ENCODE measurements around the gene EDAR. TPM values are rescaled to one million over a fixed set of nuclear protein-coding genes. Genes with fewer than 3 reads are reported as not detected.

The EDAR gene
- total RNA-seq, 1 experiment from 2014 or later = not detected

DNA sequence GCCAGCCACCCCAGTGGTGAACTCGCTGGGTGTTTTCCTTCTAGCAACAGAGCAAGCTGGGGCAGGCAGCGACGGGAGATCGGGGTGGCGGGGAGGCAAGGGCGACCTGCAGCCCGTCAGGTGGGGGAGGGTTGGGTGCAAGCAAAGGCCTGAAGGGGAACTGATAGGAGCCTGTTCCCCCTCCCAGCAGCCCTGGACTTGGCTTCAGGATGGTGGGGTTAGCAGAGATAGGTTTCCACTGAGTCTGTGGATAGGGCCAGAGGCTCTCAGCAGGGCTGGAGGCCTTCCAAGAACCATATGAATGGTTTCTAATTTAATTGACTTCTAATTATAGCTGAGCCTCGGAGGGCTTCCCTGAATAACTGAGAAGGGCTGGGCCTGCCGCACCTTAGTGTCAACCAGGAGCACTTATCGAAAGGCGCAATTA, 55.3 kb downstream of the EDAR start:
- DNase-seq (ENCODE audit: low read depth) = no peak
- in situ Hi-C loops (cut with HindIII; ENCODE audit: low pct_unique_long_range_greater_than_20kb, low sequenced_read_pairs) = no loop called here

DNA sequence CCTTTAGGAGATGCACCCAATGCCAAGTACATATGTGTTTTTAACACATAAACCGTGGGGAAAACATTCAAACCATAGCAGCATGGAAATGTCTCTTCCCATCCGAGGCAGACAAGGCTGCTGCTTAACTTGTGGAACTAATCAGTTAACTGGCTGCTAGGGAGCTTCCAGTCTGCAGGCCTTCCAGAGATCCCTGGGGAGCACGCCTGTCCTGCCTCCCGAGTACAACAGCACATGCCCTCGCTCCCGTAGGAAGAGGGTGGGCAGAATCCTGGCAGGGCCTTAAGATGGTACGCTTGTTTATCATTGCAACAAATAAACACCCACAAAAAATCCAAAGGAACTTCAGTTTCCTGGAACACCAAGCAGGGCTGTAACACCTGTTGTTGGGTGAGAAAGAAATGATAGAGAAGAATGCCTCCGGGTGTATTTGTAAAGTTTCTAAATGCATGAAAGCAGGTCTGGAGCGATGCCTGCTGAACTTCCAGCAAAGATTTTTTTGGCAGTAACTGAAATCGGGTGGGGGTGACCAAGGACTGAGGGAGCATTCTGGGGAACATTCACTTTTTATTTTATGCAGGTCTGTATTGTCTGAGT, 56.2 kb downstream of the EDAR start:
- in situ Hi-C loops (cut with HindIII; ENCODE audit: low pct_unique_long_range_greater_than_20kb, low sequenced_read_pairs) = no loop called here
- DNase-seq (ENCODE audit: low read depth) = no peak

DNA sequence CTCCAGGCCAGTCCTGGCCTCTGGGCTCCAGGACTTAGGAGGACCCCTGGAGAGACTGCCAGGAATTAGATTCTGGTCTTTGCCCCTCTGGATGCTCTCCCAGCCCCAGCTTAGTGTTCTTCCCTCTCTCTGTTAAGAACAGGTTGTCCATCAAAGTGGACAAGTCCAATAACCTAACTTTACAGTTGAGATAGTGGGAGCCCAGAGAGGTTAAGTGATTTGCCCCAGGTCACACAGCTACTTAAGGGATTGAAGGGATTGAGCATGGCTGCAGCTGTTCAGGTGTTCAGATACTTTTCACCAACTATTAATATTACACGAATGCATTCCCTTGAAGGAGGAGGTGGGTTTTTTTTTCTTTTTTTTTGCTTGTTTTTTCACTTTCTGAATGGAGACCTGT, 57.6 kb downstream of the EDAR start:
- in situ Hi-C loops (cut with HindIII; ENCODE audit: low pct_unique_long_range_greater_than_20kb, low sequenced_read_pairs) = no loop called here
- no peak for DNase-seq (ENCODE audit: low read depth)

DNA sequence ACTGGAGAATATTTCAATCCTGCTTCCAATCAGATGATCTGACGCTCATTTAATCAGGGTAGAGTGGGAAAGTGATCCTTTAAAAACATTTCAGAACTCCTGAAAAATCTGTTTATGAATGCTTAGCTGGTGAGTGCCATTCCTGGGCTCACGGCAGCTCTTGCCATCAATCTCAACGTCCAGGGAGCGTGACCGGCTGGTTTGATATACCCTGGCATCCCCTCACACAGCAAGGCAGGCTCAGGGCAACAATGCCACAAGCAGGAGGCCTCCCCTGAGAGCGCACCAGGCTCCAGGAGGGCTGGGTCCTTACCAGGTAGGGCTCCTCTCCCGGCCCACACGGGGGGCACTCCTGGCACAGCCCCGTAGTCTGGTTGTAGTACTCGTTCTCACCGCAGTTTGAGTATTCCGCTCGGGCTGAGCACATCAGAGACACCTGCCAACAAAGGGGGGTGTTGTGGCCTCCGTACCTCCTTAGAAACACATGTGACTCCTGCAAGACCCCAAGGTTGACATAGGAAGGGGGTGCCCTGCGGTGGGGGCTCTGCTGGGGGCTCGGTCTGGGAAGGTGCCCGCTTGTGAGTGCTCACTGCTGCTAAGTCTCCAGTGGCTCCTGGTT, 59.1 kb downstream of the EDAR start:
- DNase-seq (ENCODE audit: low read depth) = no peak
- in situ Hi-C loops (cut with HindIII; ENCODE audit: low pct_unique_long_range_greater_than_20kb, low sequenced_read_pairs) = no loop called here

DNA sequence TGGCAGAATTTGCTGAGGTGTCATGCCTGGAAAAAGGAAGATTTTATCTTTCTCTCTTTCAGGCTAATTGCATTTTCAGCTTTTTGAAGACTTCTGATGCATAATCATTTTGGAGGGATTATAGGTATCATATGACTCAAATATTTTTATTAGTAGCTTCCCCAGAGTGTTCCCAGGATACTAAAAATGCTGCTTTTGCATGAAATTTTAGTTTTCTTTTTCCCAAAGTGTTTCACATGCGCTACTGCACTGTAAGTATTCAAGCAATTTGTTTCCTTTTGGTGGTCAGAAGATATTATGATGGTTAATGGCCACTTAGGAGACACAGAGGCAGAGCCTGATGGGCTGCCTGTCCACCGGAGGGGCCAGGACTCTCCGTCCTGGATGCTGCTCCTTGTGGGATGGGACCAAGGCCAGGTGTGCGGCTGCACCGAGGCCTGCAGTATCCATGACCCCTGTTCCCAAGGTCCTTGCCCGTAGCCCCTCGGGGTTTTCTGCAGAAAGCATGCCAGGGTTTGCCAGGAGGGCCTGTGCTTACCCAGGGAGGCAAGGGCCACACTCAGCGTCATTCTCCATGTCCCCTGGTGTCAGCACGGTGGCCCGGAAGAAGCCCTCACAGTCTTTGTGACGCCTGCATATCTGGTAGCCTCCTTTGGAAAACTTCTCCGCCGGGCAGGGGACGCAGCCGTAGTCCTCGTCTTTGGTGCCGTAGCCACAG, 60.2 kb downstream of the EDAR start:
- in situ Hi-C loops (cut with HindIII; ENCODE audit: low pct_unique_long_range_greater_than_20kb, low sequenced_read_pairs) = no loop called here
- DNase-seq (ENCODE audit: low read depth) = no peak

DNA sequence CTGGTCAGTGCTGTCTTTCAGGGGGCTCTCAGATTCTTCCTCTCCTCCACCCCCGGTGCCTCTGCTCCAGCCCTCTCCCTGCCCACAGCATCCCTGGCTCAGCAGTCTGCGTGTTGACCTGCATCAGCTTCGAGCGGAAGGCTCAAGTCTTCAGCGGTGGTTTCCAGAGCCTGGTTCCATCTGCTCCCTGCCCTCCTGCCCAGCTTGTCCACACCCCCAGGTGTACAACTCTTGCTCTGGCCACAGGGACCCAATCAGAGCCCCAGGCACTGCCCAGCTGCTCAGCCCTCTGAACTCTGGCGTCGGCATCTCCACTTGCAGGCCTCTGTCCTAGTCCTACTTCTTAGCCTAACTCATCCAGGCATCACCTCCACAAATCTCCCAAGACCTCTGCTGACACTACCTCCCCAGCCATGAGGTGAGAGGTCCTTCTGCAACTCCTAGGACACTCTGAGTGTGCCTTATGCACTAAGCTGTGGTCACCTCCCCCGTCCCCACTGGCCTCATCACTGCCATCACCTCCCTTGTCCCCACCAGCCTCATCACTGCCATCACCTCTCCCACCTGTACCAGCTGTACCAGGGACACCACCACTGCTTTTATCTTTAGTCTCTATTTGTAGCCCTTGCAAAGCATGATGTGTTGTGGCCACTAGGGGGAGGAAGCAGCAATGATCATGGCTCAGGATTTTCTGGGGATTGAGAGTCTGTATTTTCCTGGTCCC, 60.9 kb downstream of the EDAR start:
- peak; percentile 43 for DNase-seq (ENCODE audit: low read depth)

DNA sequence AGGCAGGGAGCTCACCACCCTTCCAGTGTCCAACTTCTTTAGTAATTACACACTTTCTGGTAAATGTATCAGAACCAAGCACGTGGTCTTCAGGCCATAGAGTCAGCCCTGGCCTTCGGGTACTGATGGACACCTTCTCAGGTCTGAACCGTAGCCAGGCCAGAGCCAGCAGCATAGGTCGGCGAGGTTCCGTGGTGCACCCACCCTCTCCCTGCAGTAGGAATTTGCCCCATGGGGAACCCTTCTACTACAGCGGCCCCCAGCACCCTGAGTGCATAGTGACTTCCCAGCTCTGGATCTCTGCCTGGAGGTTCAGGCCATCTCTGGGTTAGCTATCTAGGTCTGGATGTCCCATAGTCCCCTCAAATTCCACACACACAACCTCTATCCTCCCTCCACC, 61.6 kb downstream of the EDAR start:
- no peak for DNase-seq (ENCODE audit: low read depth)
- in situ Hi-C loops (cut with HindIII; ENCODE audit: low pct_unique_long_range_greater_than_20kb, low sequenced_read_pairs) = no loop called here

More for the DNA sequence above, 60.9 kb downstream of the EDAR start:
- in situ Hi-C loops (cut with HindIII; ENCODE audit: low pct_unique_long_range_greater_than_20kb, low sequenced_read_pairs) = no loop called here

DNA sequence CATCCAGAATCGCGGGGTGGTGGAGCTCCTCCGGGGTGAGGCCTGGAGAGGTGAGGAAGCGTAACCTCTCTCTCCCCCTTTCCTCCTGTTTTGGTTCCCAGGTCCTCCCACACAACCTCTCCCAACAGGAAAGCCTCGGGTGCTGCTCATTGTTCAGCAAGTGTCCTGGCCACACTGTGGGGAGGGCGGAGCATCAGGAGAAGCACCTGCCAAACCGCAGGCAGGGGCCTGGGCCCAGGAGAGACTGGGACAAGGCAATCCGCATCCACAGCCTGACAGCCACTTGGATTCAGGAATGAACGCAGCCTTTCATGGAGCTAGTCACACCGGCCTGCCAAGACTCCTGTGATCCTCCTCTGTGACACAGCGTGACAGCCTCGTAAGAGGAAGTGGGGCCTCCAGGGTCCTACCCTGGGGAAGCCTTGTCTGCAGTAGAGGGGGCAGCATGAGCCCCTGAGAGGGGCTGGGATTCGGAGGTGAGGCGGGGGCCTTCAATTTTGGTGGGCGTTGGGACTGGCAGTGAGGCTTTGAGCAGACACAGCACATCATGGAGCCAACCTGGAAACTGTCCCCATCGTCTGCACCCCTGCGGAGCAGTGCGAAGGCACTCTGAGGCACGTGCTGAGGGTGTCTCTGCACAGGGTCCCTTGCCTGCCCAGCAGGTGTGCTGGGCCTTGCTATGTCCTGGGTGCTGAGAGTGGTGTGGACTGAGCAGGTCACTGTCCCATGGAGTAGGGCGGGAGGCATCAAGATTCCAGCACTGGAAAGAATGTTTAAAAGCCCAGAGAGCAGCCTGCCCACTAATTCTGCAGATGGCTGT, 62.2 kb downstream of the EDAR start:
- in situ Hi-C loops (cut with HindIII; ENCODE audit: low pct_unique_long_range_greater_than_20kb, low sequenced_read_pairs) = no loop called here

DNA sequence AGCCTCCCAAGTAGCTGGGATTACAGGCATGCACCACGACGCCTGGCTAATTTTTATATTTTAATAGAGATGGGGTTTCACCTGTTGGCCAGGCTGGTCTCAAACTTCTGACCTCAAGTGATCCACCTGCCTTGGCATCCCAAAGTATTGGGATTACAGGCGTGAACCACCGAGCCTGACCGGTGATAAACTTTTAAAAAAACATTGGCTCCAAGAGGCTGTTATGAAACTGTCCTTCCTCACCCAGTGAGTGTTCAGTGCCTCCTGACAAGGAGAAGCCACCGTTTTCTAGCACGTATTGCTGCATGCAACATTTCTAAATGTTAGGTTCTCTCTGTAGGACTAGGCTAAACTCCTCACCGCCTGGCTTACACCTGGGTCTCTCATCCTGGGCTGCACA, 63.3 kb downstream of the EDAR start:
- DNase-seq (ENCODE audit: low read depth) = no peak
- in situ Hi-C loops (cut with HindIII; ENCODE audit: low pct_unique_long_range_greater_than_20kb, low sequenced_read_pairs) = no loop called here

More for the DNA sequence above, 62.2 kb downstream of the EDAR start:
- DNase-seq (ENCODE audit: low read depth) = no peak

DNA sequence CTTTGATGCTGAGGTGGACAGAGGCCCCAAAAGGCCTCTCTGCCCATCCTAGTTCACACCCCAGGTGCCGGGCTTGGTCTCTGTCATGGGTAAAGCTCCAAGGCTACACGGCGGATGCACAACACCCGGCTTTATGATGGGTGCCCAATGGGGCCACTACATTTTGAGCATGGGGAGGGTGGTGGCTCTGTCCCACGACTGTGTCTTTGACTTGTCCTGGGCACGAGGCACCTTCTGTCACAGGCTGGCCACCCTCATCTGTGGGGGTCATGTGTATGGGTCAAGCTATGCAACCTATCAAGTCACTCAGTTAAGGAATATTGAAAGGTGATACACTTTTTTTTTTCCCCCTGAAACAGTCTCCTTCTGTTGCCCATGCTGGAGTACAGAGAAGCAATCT, 63.7 kb downstream of the EDAR start:
- in situ Hi-C loops (cut with HindIII; ENCODE audit: low pct_unique_long_range_greater_than_20kb, low sequenced_read_pairs) = no loop called here
- DNase-seq (ENCODE audit: low read depth) = no peak

DNA sequence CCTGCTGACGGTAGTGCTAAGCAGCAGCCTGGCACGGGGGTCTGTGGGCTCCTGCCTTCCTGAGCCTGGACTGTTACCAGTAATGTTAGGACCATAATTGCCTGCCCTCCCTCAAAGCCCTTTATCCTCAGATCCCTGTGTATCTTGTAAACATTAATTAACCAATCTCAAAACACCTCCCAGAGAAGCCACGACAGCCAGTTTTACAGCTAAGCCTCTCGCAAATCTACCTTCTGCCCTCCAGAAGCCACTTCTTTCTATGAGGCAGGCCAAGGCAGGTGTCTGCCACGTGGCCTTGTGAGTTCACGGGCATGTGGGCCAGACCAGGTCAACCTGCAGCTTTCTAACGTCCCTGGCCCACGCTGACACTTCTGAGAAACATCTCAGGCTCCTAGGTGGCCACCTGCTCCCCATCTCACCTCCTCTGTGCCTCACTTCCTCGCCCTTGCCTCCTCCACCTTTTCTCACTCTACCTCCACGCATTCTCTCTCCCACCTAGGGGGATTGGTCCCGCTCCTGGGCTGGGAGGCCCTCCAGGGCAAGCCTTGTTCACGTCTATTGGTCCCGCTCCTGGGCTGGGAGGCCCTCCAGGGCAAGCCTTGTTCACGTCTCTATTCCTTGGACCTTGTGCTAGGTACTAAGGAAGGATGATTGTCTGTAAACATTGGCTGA, 64.3 kb downstream of the EDAR start:
- in situ Hi-C loops (cut with HindIII; ENCODE audit: low pct_unique_long_range_greater_than_20kb, low sequenced_read_pairs) = no loop called here
- no peak for DNase-seq (ENCODE audit: low read depth)

DNA sequence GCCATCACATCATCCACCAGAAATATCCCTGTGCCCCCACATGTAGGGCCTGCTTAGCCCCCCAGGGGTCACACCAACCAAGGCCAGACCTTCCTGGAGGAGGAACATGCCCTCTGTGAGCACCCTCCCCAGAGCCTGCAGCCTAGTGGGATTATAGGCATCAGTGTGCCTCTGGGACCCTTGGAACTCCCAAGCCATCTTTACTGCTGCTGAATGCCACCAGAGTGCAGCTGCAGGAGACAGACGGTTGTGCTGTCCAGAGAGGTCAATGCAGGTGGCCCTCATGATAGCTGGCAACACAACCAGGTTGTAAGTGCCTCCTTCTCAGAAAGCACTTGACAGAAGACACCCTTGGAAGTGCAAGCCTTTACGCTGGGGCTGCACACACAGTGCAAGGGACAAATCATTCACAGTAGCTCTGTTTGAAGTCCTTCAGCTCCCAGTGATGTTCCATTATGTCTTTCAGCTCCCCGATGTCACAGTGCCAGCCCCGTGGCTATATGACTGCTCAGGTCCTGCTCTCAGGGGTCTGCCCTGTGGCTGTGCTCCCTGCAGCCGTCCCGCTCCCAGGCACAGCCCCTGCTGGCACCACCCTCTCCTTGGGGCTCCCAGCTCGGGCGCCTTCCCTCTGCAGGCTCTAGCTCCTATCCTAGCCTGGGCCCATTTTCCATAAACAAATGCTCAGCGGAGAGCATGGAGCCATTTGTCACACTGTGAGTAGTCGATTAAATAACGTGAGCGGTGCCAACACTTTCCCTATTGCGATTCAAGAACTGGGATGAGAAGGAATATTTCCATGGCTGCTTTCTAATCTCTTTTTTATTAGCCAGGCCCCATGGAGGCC, 65.1 kb downstream of the EDAR start:
- in situ Hi-C loops (cut with HindIII; ENCODE audit: low pct_unique_long_range_greater_than_20kb, low sequenced_read_pairs) = no loop called here
- DNase-seq (ENCODE audit: low read depth) = no peak

DNA sequence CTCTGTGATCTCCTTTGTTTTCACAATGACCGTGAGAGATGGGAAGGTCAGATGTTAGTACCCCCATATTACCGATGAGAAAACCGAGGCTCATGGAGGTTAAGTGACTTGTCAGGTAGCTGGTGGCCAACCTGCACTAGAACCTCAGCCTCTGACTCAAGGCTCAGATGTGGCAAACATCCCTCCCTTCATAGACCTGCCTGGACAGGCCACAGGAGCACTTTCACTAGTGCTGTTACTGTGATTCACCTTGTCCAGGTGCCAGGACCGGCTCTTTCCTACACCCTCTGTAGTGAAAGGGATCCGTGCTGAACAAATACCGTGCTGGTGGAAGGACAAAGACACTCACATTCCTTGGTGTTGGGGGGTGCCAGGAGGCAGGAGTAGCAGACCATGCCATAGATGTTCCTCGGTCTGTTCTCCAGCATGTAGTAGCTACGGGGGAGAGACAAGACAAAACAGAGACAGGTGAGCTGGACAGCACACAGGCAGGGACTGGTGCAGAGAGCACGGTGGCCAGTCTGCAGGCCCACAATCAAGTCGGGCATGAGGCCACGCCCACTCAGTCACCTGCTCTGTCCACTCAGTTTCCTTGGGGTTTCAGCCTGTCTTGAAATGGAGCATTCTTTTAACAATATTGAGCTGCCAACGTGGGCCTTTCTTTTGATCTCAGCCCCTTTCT, 65.9 kb downstream of the EDAR start:
- in situ Hi-C loops (cut with HindIII; ENCODE audit: low pct_unique_long_range_greater_than_20kb, low sequenced_read_pairs) = no loop called here
- DNase-seq (ENCODE audit: low read depth) = no peak

DNA sequence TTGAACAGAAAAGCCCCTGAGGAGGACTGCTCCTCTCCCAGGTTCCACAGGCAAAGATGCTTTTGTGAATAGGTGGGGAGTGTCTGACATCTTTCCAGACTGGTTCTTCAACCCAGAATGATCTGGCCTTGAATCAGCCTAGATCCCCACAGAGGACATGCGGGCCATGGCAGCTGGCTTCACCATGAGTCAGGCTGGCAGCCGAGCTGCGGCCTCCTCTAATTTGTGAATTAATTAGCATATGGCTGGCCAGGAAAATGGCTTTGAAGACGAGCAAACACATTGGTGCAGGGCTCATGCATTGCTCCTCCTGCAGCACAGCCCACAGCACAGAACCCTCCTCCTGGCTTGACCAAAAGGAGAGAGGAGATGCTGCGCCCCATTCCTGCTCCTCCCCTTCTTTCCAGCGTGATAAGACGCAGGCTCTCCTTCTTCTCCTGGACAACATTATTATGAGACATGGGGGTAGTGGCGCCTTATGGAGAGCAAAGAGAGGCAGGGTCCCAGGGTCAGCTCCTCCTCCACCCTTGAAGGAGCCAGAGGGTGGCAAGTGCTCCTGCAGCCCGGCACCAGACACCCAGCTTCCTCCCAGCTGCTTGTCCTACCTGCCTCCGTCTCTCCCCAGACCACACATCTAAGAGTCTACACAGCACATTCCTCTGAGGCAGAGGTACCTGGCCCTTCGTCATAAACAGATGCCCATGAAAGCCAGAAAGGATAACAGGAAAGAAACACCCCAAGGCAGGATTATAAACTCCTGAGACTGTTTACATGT, 66.7 kb downstream of the EDAR start:
- in situ Hi-C loops (cut with HindIII; ENCODE audit: low pct_unique_long_range_greater_than_20kb, low sequenced_read_pairs) = no loop called here
- DNase-seq (ENCODE audit: low read depth) = no peak

DNA sequence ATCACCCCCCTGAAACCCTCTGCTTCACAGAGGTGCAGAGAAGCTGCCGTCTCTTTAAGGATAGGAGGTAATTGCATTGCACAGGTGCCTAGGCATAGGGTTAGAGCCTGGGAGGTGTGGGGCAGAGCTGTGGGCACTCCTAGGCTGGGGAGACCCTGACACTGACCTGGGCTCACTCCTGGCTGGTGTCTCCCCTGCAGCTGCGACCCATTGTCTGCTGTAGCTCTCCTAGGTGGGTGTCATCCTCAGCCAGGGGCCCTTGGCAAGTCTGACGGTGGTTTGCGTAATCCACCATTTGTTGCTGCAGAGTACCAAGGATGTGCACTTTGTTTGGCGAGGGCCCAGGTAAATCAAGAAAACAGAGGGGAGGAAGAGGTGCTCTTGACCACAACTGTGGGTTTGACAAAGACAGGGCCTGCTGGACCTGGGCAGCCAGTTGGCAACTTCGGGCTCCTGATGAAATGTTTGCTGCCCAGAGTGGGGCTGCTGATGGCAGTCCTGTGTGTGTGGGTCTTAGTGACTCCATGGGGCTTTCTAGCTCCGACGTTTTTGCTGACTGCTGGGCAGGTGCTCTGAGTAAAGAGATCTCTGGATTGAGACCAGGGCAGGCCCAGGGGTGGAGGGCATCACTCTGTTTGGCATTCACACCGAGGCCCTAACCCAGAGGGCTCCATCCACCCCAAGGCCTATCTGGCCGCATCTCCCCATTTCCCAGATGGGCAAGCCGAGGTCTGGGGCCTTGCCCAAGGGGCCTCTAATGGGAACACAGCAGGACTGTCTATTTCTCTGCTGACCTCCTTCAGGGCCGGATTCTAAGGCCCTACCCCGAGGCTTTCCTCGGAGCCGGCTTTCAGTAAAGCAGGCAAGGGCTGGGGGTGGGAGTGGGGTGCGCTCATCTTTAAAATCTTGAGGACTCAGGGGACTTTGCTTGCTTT, 67.7 kb downstream of the EDAR start:
- in situ Hi-C loops (cut with HindIII; ENCODE audit: low pct_unique_long_range_greater_than_20kb, low sequenced_read_pairs) = no loop called here
- no peak for DNase-seq (ENCODE audit: low read depth)

Data from Caki2 (cell line).